ENCODE data around the gene TMEM80.
"Not testable (repeated sequence)": the region's sequence is repeated elsewhere in the genome, so short reads cannot be mapped to it uniquely, and the experiment has no call there.

Gene TMEM80

DNA sequence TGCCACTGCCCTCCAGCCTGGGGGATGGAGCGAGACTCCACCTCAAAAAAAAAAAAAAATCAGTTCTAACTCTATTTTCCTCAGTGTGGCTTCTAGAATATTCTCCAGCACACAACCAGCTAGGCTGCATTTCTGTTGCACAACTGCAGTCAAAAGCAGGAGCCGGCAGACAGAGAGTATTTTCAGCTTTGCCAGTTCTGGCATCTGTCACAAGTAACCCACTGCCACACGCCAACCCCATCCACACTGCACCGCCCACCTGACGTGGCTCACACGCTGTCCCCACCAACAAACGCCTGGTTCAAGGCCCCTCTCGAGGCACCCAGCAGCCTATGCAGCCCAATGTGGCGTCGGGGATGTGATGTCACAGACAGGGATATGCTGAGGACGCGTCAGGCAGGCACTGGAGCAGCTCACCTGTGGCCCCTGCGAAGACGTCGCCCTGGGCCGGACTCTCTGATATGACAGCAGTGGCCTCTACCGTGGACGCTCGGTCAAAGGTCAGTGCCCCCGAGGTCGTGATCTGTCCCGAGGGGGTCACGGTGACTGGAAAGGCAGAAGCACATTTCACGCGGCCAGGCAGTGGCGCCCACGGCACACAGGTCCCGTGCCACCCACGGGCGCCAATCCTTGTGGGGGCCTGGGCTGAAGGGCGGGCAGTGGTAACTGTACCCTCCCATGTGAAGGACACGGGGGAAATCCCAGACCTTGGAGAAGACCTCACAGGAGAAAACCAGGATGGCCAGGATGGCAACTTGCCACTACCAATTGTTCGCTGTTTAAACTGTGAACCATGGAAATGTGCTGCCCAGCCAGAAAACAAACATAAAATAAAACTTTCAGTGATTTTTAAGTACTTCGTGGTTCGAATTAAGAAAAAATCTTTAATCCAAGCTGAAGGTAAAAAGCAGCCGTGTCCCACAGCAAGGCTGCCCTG is 16.1 kb upstream of the TMEM80 start:
- DNase-seq (ENCODE audit: low spot score) = no peak

- no peak for DNase-seq (ENCODE audit: low spot score)
Measured at GRCh38 chr11:680476-680875, 15.1 kb upstream of the TMEM80 start.

DNA sequence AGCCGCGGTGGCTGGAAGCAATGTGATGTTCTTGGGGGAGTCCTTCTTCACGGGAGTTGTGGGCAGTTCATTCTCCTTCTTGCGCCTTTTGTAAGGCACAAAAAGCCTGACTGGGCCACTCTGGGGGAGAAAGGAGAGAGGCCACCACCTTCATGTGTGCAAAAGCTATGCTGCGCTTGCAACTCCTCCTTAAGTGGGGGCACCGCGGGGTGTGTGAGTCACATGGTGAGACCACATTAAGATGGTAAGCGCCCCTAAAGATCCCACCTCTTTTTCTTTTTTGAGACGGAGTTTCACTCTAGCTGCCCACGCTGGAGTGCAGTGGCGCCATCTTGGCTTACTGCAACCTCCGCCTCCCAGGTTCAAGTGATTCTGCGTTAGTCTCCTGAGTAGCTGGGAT is 14.6 kb upstream of the TMEM80 start:
- no peak for DNase-seq (ENCODE audit: low spot score)

DNA sequence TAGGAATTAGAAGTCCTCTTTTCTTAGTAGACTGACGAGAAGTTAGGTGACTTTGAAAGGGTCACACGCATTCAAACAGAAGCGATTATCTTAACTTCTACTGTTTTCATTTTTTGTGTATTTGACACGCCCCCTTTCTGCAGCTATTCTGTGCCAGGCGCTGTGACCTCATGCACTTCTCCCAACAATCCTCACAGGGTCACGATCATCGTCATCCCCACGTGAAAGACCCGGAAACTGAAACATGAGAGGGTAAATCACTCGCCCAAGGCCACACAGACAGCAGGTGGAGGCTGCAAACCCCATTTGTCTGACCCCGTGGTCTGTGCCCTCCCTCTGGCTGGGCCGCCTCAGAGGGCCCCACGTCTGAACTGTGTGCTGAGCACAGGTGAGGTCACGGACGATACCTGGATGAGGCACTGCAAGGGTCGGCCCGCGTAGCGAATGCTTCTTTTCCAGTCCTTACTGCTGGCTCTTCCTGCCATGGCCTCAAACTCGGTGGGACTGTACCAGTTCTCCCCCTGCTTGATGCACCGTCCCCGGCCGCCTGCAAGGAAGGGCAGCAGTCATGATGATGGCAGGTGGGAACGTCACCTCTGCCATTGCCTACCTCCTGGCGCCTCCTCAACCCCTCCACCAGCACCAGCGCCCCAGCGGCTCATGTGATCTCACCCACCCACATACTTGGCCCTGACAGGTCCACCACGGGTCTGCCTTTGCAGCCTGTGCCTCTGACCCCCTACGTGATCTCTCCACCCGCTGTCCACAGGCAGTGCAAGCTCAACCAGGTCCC is 9.0 kb upstream of the TMEM80 start:
- no peak for DNase-seq (ENCODE audit: low spot score)

GRCh38 chr11:687751-688150 is 7.9 kb upstream of the TMEM80 start:
- no peak for DNase-seq (ENCODE audit: low spot score)

DNA sequence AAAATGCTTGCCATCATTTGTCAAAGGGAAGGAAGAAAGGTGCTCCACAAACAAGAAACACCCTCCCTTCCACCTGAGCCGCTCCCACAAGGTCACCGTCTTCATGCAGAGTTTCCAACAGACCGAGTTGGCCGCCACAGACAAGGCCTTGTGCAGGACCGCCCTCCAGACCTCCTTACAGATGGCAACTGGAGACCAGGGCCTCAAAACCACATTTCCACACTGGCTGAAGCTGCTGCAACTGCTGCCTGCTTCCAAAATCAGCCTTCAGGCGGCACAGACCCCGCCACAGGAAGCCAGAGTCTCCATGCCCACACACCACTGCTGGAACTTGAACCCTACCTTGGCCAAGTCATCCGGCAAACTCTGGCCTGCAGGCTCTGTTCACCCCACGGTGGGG is 6.9 kb upstream of the TMEM80 start:
- no peak for DNase-seq (ENCODE audit: low spot score)

GRCh38 chr11:689625-690024 is 6.0 kb upstream of the TMEM80 start:
- DNase-seq (ENCODE audit: low spot score) = no peak

- DNase-seq (ENCODE audit: low spot score) = not testable (repeated sequence)
Measured at GRCh38 chr11:690244-690643, 5.4 kb upstream of the TMEM80 start.

- no peak for DNase-seq (ENCODE audit: low spot score)
Measured at GRCh38 chr11:690738-691633, 4.6 kb upstream of the TMEM80 start.

DNA sequence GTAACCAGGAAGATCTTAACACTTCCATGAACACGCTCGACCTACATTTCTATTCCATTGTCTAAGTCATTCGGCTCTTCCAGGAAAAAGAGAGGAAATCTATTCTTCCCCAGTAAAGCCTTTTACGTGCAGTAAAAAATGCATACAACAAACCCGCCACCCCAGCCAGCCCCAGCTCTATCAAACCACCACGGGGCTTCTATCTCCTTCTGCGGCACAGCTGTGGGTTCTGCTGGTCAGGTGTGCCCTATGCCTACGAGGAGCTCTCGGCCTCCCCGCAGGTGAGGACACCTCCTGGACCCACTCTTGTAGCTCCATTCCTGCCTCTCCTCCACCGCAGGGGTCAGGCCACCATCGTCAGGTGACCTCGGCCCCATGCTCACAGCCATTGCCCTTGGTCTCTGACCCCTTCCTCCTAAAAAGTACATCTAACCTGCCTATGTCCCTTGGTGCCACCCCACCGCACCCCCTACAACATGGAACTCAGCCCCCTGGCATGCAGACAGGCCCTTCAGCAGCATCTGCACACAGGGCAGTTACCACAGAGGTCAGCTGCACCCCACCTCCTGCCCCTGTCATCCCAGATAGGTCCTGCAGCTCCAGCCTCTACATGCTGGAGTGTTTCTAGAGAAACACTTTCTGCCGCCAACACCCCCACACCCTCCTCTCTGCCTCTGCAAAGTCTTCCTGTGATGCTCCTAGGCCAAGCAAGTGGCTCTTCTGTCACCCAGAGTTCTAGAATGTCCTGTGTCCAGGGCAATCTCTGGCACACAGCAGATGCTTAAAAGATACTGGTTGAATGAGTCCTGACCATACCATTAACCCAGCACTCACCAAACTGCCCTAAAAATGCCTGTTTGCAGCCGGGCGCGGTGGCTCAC is 3.7 kb upstream of the TMEM80 start:
- DNase-seq (ENCODE audit: low spot score) = no peak

DNA sequence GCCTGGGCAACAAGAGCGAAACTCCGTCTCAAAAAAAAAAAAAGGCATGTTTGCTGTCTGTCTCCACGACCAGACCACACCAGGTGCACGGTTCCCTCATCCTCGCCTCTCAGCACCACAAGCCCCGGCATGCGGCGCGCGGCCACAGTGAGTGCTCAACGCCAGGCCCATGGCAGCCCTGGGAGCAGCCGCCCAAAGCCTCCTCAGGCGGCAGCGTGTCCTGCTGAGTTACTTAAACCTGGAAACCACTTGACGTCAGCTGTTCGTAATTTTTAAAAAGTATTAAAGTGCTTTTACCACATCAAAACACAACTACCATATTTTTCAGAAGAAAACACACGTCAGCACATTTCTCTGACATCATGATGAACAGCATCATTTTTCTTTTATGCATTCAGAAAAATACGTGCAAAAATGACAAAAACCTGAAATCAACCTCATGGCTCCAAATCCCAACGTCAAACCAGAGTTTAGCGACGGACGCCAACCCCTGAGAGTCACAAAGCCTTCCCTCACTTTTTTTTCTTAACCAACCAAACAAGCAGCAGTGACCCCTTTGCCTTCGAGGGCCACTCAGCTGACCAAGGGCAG is 2.7 kb upstream of the TMEM80 start:
- DNase-seq (ENCODE audit: low spot score) = no peak

- DNase-seq (ENCODE audit: low spot score) = no peak
Measured at GRCh38 chr11:693415-693831, 2.2 kb upstream of the TMEM80 start.

GRCh38 chr11:693887-694562 is 1.6 kb upstream of the TMEM80 start:
- DNase-seq (ENCODE audit: low spot score) = no peak

GRCh38 chr11:694563-695287 is 891 bp upstream of the TMEM80 start, which contains the start of gene DEAF1:
Gene DEAF1, minus strand, starts transcription at chr11:695222. Its CDS starts 175 bp downstream, at chr11:695047.
- peak; percentile 95 for DNase-seq (ENCODE audit: low spot score)

DNA sequence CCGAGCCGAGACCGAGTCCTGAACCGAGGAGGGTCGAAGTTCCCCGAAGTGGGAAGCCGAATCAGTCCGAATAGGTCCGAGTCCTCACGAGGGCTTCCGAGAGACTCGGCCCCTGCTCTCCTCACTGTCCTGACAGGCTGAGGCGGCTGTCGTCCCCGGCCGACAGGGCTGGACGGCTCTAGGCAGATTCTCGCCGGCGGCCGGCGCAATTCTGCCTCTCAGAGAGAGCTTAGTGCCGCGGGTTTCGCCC is 403 bp upstream of the TMEM80 start:
- DNase-seq (ENCODE audit: low spot score) = no peak

GRCh38 chr11:696955-697491 is 1.4 kb downstream of the TMEM80 start:
- DNase-seq (ENCODE audit: low spot score) = peak; percentile 56

DNA sequence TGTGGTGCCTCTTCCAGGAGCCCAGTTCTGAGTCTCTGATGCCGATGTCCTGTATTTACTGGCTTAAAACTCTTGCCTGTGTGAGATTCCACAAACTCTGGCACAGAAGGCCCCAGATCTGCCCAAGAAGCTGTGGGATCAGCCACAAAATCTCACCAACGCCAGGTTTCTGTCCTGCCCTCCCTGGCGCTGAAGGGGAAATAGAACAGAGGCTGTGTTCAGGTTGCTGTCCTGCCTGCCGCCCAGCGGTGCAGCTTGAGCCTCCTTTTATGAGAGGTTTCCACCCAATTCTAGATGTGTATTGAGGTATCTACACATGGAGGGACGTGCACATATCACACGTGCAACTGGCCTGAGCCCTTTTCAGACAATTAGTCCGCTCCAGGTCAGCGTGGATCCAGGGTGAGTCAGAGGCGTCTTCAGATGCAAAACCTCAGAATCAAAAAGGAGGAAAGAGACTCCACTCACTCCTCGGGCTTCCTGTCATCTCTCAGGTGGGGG is 2.2 kb downstream of the TMEM80 start:
- no peak for DNase-seq (ENCODE audit: low spot score)

DNA sequence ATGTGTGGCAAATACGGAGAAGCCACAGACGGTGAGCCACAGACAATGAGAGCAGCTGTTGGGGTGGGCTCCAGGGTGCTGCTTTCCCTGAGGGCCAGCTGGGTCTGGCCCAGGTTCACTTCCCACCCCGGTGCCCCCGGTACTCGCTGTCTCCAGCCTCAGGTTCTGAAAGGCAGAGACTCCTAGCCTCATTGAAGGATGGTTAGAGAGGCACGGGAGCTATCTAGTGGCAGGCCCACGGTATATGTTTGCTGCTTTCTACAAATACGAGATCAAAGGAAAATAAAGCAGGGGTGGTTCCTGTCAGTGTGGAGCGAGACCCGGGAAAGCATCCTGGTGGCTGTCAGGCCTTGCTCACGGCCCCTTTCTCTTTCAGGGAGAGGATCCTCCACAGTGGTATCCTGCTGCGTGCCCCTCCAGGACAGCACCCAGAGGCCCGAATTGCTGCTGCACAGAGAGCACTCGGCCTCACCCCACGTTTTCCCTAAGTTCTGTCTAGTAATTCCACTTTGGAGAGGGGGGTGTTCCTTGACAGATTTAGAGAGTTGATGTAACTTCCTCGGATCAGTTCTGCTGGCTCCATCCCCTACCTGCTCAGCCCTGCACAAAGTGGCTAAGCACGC is 3.0 kb downstream of the TMEM80 start:
- no peak for DNase-seq (ENCODE audit: low spot score)

DNA sequence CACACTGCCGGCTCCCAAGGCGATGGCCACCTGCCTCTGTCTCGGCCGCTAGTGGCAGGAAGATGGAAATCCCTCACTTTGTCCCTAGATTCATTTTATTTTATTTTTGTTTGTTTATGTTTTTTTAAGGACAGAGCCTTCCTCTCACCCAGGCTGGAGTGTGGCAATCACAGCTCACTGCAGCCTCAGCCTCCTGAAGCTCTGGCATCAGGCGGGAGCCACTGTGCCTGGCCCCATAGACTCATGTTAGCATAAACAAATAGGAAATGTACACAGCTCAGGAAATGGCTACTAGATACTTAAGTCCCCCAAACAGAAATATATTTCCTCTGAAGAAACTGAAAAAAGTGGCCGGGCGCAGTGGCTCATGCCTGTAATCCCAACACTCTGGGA is 3.5 kb downstream of the TMEM80 start:
- no peak for DNase-seq (ENCODE audit: low spot score)

All from AG20443 (cell line).